ENCODE measurements around the gene KDM4E.
"Not testable (repeated sequence)": the region's sequence is repeated elsewhere in the genome, so short reads cannot be mapped to it uniquely, and the experiment has no call there.

Gene KDM4E

GRCh38 chr11:95024958-95025357, at the start of gene KDM4E:
Gene KDM4E, plus strand, starts transcription at chr11:95025258. Its CDS starts 300 bp downstream, at chr11:95025558.
- DNase-seq (ENCODE audit: low read depth in 3 of 3, low spot score in 1 of 3), result no peak

DNA sequence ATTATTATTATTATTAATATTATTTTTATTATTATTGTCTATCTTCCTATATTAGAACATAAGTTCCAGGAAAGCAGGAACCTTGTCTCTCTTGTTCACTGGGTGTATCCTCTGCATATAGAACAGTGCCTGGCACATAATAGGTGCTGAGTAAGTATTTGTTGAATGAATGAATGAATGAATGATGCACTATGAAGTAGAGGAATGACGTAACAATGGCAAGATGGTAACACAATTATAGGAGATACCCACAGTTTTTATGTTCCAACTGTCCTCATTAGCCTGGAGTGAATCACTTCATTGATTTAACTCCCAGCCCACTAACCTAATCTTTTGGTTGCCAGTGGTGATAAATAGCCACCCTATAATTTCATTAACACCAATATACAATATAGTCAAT, 49.5 kb upstream of the KDM4E start:
- DNase-seq (ENCODE audit: low read depth in 3 of 3, low spot score in 1 of 3), result no peak

- DNase-seq (ENCODE audit: low read depth in 3 of 3, low spot score in 1 of 3), result no peak
Observed at GRCh38 chr11:94987378-94987777, 37.7 kb upstream of the KDM4E start.

DNA sequence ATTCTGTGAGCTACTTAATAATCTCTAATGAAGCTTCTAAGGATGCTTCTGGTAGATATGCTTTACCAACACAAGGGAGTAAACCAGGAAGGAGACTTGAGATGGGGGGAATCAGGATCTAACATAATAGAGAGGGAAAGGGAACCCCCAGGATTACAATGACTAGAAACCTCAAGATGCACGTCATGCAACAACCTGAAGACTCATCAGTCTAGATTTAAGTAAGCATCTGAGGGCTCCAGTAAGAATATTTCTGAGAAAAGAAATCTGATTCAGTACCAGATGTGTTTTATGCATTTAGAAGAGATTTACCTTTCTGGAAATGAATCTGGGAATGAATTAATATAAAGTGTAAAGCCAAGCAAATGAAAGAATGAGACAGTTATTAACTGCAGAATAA, 36.3 kb upstream of the KDM4E start:
- DNase-seq (ENCODE audit: low read depth in 3 of 3, low spot score in 1 of 3), result no peak

DNA sequence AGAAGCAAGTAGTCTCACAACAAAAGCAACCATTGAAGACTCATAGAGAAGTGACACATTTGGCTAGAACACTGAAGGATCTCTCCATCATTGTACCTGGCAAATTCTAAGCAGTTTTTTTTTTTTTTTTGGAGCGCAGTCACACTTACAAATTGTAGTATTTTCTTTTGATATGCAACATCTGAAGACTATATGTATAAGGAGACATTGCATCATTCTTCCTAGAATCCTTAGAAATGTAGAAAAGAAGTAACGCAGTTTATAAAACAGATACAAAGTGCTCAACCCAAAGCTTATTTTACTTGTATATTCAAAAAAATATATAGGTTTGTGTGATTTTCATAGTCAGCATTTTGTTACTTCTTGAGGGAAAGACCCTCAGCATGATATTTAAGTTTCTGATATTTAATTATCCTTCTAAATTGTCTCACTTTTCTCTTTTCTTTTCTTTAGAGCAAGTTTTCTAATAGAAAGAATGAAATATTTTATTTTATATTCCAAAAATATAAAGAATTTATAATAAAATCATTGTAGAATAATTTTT, 31.6 kb upstream of the KDM4E start:
- DNase-seq (ENCODE audit: low read depth in 3 of 3, low spot score in 1 of 3), result no peak

DNA sequence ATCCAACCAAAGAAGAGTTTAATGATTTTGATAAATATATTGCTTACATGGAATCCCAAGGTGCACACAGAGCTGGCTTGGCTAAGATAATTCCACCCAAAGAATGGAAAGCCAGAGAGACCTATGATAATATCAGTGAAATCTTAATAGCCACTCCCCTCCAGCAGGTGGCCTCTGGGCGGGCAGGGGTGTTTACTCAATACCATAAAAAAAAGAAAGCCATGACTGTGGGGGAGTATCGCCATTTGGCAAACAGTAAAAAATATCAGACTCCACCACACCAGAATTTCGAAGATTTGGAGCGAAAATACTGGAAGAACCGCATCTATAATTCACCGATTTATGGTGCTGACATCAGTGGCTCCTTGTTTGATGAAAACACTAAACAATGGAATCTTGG, 27.6 kb upstream of the KDM4E start:
- DNase-seq (ENCODE audit: low read depth in 3 of 3, low spot score in 1 of 3), result no peak

GRCh38 chr11:94998285-94998684, 26.8 kb upstream of the KDM4E start:
- no peak for DNase-seq (ENCODE audit: low read depth in 3 of 3, low spot score in 1 of 3)

GRCh38 chr11:95003716-95004115, 21.3 kb upstream of the KDM4E start:
- DNase-seq (ENCODE audit: low read depth in 3 of 3, low spot score in 1 of 3), result no peak

GRCh38 chr11:95005642-95006041, 19.4 kb upstream of the KDM4E start:
- no peak for DNase-seq (ENCODE audit: low read depth in 3 of 3, low spot score in 1 of 3)

GRCh38 chr11:95011376-95011775, 13.7 kb upstream of the KDM4E start:
- DNase-seq (ENCODE audit: low read depth in 3 of 3, low spot score in 1 of 3), result no peak

DNA sequence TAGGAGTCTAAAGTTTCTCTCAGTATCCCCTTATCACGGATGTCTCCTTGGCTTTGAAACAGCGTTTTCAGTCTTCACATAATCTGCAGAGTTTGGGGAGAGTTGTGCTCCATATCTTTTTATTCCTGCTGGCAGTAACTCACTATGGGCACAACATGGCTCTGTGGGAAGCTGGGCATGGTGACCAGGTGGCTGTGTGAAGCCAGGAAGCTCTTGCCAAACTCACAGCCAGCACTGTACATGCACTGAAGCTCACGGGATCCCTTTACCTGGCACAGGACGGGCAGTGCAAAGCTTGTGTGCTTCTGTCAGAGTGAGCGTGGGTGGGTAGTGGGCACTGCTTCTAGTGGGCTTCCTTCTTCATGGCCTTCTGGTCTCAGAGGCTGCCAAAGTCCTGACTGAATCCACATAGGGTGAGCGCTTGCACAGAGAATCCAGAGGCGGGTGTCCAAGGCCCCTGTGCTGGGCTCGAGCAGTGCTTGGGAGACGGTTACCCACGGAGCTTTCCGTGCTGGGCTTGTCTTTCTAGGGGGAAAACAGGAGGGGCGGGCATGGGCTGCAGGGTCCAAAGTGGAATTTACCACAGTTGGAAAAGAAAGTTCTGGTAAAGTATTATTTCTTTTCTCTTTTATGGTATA, 10.8 kb upstream of the KDM4E start:
- no peak for DNase-seq (ENCODE audit: low read depth in 3 of 3, low spot score in 1 of 3)

DNA sequence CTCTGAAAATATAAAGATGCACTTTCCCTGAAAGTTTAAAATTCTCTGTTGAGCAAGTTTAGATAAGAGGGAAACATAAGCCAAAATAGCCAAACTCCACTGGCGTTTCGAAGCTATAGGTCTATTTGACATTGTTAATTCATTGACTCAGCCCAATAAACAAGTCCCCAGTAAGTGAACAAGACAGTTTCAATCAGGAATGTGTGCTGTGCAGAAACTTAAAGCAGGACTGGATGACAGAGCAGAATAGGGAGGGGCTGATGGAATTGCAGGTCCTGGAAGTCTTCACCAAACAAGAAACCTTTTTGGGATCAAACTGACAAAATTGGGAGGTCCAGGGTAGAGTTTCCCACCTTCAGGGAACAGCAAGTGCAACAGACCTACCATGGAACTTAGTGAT, 8.9 kb upstream of the KDM4E start:
- no peak for DNase-seq (ENCODE audit: low read depth in 3 of 3, low spot score in 1 of 3)

- DNase-seq (ENCODE audit: low read depth in 3 of 3, low spot score in 1 of 3), result not testable (repeated sequence)
Observed at GRCh38 chr11:95021468-95021867, 3.6 kb upstream of the KDM4E start.

- not testable (repeated sequence) for DNase-seq (ENCODE audit: low read depth in 3 of 3, low spot score in 1 of 3)
Observed at GRCh38 chr11:95025594-95025993, 536 bp downstream of the KDM4E start.

DNA sequence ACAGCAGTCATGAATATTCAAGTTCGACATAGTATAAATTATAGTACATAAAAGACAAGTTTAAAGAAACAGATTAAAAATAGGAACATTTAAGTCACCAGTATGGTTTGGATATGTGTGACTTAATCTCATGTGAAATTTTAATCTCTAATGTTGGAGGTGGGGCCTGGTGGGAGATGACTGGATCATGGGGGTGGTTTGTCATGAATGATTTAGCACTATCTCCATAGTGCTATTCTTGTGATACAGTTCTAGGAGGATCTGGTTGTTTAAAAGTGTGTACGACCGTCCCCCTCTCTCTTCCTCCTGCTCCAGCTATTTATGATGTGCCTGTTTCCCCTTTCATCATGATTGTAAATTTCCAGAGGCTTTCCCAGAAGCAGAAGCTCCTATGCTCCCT, 3.3 kb downstream of the KDM4E start:
- no peak for DNase-seq (ENCODE audit: low read depth in 3 of 3, low spot score in 1 of 3)

DNA sequence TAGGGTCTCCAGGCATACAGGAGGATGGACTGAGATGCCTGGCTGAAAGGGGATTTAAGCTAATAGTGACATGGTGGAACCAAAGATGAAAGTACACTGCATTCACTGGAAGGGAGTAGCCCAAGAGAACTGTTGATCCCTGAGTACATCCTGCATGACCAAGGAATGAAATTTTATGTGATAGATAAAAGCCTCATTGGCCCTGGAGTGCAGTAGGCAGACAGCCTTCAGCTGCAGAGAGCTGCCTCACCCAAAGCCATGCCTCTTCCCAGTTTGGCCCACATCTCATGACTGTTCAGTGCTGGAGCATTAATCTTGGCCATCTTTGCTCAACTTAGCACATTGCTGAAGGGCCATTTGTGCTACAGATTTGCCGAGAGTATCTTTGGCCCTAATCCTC, 8.0 kb downstream of the KDM4E start:
- no peak for DNase-seq (ENCODE audit: low read depth in 3 of 3, low spot score in 1 of 3)

DNA sequence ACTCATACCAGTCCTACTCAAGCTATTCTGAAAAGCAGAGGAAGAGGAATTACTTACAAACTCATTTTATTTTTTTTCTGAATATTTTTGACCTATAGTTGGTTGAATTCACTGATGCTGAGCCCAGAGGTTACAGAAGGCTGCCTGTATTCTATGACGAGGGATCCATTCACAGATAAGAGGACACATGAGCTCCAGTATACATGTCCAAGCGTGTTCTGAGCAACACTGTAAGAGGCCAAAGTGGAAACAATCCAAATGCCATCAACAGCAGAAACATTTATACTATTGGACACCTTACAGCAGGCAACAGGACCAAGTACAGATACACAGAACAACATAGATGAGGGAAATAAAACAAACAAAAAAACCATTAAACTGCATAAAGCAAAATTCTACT, 10.3 kb downstream of the KDM4E start:
- DNase-seq (ENCODE audit: low read depth in 3 of 3, low spot score in 1 of 3), result no peak

- not testable (repeated sequence) for DNase-seq (ENCODE audit: low read depth in 3 of 3, low spot score in 1 of 3)
Observed at GRCh38 chr11:95037356-95038035, 12.4 kb downstream of the KDM4E start.

- DNase-seq (ENCODE audit: low read depth in 3 of 3, low spot score in 1 of 3), result no peak
Observed at GRCh38 chr11:95042239-95042638, 17.2 kb downstream of the KDM4E start.

DNA sequence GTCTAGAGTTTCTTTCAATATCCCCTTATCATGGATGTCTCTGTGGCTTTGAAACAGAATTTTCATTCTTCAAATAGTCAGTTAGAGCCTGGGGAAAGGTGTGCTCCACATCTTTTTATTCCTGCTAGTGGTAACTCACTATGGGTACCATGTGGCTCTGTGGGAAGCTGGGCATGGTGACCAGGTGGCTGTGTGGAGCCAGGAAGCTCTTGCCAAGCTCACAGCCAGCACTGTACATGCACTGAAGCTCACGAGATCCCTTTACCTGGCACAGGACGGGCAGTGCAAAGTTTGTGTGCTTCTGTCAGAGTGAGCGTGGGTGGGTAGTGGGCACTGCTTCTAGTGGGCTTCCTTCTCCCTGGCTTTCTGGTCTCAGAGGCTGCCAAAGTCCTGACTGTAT, 17.8 kb downstream of the KDM4E start:
- no peak for DNase-seq (ENCODE audit: low read depth in 3 of 3, low spot score in 1 of 3)

GRCh38 chr11:95044010-95044409, 19.0 kb downstream of the KDM4E start:
- no peak for DNase-seq (ENCODE audit: low read depth in 3 of 3, low spot score in 1 of 3)

- DNase-seq (ENCODE audit: low read depth in 3 of 3, low spot score in 1 of 3), result no peak
Observed at GRCh38 chr11:95045812-95046211, 20.8 kb downstream of the KDM4E start.

- DNase-seq (ENCODE audit: low read depth in 3 of 3, low spot score in 1 of 3), result not testable (repeated sequence)
Observed at GRCh38 chr11:95049122-95049521, 24.1 kb downstream of the KDM4E start, which contains the start of gene KDM4F. Gene KDM4F, plus strand, starts transcription at chr11:95049422.

All from stimulated activated CD4-positive, alpha-beta T cell treated with anti-CD3 and anti-CD28 coated beads, TNF-alpha, amount 100 ng/mL, for 1 hour (primary cell).